RWPE2 (cell line): Measurements from ENCODE around the gene P3H2.
A peak's percentile ranks its signal among the peaks of the same experiment; 100 is the strongest.

ENCODE experiments used
- ATAC-seq: fragments of 200-7000 bp; cut with Tn5 transposase; 3 replicates; pipeline ENCODE4 v1.9.1; 2021; ENCODE audit warnings: low read depth
- DNase-seq: peaks from one replicate; pipeline ENCODE4 v3.0.0-alpha.2; 2020; ENCODE audit warnings: low spot score
- H3K27ac ChIP-seq: fragments of 450-650 bp; 2 replicates; pipeline ENCODE4 v1.5.1; 2017; ENCODE audit warnings: mild to moderate bottlenecking; ENCODE audit not compliant: poor library complexity, severe bottlenecking
- H3K27me3 ChIP-seq: fragments of 250-450 bp; sonication (Bioruptor Pico); 2 replicates; pipeline ENCODE4 v1.5.1; 2021; ENCODE audit warnings: mild to moderate bottlenecking, moderate library complexity; ENCODE audit not compliant: insufficient read depth, poor library complexity, severe bottlenecking
- H3K36me3 ChIP-seq: fragments of 250-450 bp; sonication (Bioruptor Pico); 2 replicates; pipeline ENCODE4 v1.5.1; 2020; ENCODE audit warnings: low read depth, mild to moderate bottlenecking, moderate library complexity
- H3K4me1 ChIP-seq: fragments of 250-450 bp; sonication (Bioruptor Pico); 2 replicates; pipeline ENCODE4 v1.5.1; 2021; ENCODE audit warnings: mild to moderate bottlenecking, moderate library complexity; ENCODE audit not compliant: insufficient read depth, poor library complexity, severe bottlenecking
- H3K4me3 ChIP-seq: fragments of 250-450 bp; sonication (Bioruptor Pico); 2 replicates; pipeline ENCODE4 v1.5.1; 2021; ENCODE audit warnings: mild to moderate bottlenecking, moderate library complexity; ENCODE audit not compliant: severe bottlenecking
- H3K9me3 ChIP-seq: fragments of 250-450 bp; sonication (Bioruptor Pico); 2 replicates; pipeline ENCODE4 v1.5.1; 2021; ENCODE audit warnings: mild to moderate bottlenecking, moderate library complexity; ENCODE audit not compliant: severe bottlenecking
- CTCF ChIP-seq: fragments of 450-650 bp; IDR thresholded peaks from one replicate; pipeline ENCODE4 v1.5.1; 2017; ENCODE audit warnings: mild to moderate bottlenecking, moderate library complexity; ENCODE audit not compliant: poor library complexity, severe bottlenecking

Gene P3H2

DNA sequence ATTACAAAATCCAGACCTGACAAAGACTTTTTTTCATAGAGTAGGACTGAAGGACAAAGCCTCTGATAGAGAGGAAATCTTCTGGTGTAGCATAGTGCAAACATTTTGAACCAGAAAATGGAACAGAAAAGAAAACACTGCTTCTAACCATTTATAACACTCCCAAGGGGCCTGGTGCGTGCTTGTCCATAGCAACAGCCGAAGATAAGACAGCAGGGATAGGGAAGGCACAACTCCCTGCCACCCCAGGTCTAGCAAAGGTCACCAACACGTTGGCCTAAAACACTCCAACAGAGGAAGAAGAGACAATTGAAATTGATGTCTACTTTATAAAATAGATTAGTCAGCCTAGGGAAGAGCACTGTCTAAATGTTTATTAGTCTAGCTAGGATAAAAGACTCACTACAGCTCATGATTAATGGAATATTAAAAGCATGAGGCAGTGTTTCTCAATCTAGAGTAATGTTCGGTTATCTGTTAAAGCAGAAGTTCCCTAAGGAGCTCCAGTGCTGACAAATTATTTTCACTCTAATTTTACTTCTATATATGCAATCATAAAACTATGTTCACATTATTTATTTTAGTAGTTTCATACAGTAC lies 145.2 kb downstream of the P3H2 start:
- H3K27me3 ChIP-seq: no peaks in the 10 kb centered on the region
- no peak for DNase-seq

DNA sequence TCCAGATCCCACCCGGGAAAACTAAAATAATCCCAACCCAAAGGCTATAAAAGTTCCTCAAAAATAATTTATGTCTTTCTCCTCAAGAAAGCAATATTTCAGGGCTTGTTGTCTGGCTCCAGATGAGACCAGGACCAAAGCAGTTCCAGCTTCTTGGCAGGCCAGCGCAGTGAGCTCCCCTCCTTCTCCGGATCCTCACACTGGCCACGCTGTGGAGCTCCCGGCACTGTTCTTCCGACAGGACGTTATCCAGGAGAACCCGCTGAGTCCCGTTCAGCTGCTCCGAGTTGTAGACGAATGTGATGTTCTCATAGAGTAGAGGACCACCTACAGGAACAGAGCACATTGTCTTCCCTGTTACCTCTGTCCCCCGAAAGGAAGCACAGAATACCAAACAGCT lies 146.3 kb downstream of the P3H2 start:
- Histone ChIP-seq H3K9me3 (no peaks in the 10 kb centered on the region), H3K4me3 (no peak overlapping the region), H3K27ac (no peak overlapping the region), H3K36me3 (no peaks in the 10 kb centered on the region), H3K27me3 (no peaks in the 10 kb centered on the region), H3K4me1 (no peaks in the 10 kb centered on the region)
- ATAC-seq: no peak
- DNase-seq: no peak
- TF ChIP-seq CTCF: no peak

More for the DNA sequence above, 145.2 kb downstream of the P3H2 start:
- H3K4me3 ChIP-seq: no peak overlapping the region
- no peaks in the 10 kb centered on the region for H3K4me1 ChIP-seq
- no peaks in the 10 kb centered on the region for H3K9me3 ChIP-seq
- ATAC-seq: no peak
- H3K36me3 ChIP-seq: no peaks in the 10 kb centered on the region
- H3K27ac ChIP-seq: no peak overlapping the region
- TF ChIP-seq CTCF: no peak

GRCh38 chr3:189967254-189967865 lies 153.3 kb downstream of the P3H2 start:
- no peak overlapping the region for H3K27ac ChIP-seq
- H3K36me3 ChIP-seq: no peaks in the 10 kb centered on the region
- H3K4me3 ChIP-seq: no peak overlapping the region
- ATAC-seq: no peak
- TF ChIP-seq CTCF: peak; percentile 91
- no peaks in the 10 kb centered on the region for H3K4me1 ChIP-seq
- H3K27me3 ChIP-seq: no peaks in the 10 kb centered on the region
- no peaks in the 10 kb centered on the region for H3K9me3 ChIP-seq
- no peak for DNase-seq

GRCh38 chr3:189966843-189967242 lies 153.9 kb downstream of the P3H2 start:
- no peak overlapping the region for H3K27ac ChIP-seq
- ATAC-seq: no peak
- no peaks in the 10 kb centered on the region for H3K27me3 ChIP-seq
- no peak for DNase-seq
- no peak overlapping the region for H3K4me3 ChIP-seq
- H3K4me1 ChIP-seq: no peaks in the 10 kb centered on the region
- H3K36me3 ChIP-seq: no peaks in the 10 kb centered on the region
- no peaks in the 10 kb centered on the region for H3K9me3 ChIP-seq
- TF ChIP-seq CTCF: no peak

DNA sequence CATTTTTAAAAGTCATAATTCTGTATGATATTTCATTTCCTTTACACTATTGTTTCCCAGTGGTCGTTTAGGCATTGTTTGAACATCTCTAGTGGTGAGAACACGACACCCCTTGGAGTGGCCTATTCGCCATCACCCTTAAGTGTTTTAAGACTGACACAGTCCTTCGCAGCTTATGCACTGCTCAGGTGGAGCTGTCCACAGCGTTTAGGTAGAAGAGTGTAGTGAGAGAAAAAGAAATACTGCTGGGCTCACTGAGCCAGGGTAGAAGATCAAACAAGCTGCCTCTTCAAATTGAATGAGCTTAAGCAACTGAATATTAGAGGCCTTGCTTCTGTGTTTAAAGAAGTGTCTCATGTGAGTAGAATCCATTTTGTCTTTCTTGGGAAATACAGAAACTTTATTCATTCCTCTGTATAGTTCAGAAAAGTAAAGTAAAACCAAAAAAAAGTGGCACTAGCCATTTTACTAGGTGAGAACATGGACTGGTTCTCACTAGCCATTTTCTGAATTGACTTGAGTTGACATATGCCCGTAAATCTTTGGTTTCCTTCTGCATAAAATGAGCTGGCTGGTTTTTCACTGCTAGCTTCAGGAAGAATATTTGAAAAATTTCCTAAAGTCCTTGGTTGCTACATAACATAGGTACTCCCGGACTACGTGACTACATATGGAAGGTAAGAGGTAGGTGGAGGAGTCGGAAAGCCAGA lies 155.9 kb downstream of the P3H2 start:
- H3K27me3 ChIP-seq: no peaks in the 10 kb centered on the region
- H3K36me3 ChIP-seq: no peaks in the 10 kb centered on the region
- DNase-seq (no peak), ATAC-seq (no peak)
- H3K4me1 ChIP-seq: peaks cover 2% of the 10 kb centered on the region
- no peak for TF ChIP-seq CTCF
- no peak overlapping the region for H3K4me3 ChIP-seq
- no peaks in the 10 kb centered on the region for H3K9me3 ChIP-seq
- H3K27ac ChIP-seq: no peak overlapping the region
